Gastroesophageal sphincter (tissue), 4 donors: Measurements from ENCODE around the gene CRYGA. TPM values are rescaled to one million over a fixed set of nuclear protein-coding genes. Genes with fewer than 3 reads are reported as not detected.
"Not testable (repeated sequence)": the region's sequence is repeated elsewhere in the genome, so short reads cannot be mapped to it uniquely, and the experiment has no call there.

Experiments used
- ATAC-seq: fragments of 150-250 bp; one replicate; pipeline ENCODE4 v1.9.1; 2016; ENCODE audit warnings: mild to moderate bottlenecking, moderate library complexity
- H3K27ac ChIP-seq, 4 donors: fragments of 200-600 bp; sonication (generic) in 3 of 4; 1 replicate in 3 of 4; 2 replicates in 1 of 4; pipeline ENCODE4 v1.5.1; 2016 to 2019
- H3K27me3 ChIP-seq: fragments of 200-600 bp; sonication (generic); one replicate; pipeline ENCODE4 v1.5.1; 2019
- H3K36me3 ChIP-seq, 2 donors: fragments of 200-600 bp; sonication (generic); one replicate each; pipeline ENCODE4 v1.5.1; 2019; ENCODE audit warnings: control low read depth in 1 of 2
- H3K4me1 ChIP-seq, 3 donors: fragments of 200-600 bp; sonication (generic); 1 replicate in 2 of 3; 2 replicates in 1 of 3; pipeline ENCODE4 v1.5.1; 2016 to 2019; ENCODE audit warnings: control low read depth in 2 of 3
- H3K4me3 ChIP-seq, 2 donors: fragments of 200-600 bp; sonication (generic); one replicate each; pipeline ENCODE4 v1.5.1; 2019; ENCODE audit warnings: mild to moderate bottlenecking in 1 of 2, moderate library complexity in 1 of 2
- H3K9me3 ChIP-seq, 3 donors: fragments of 200-600 bp; sonication (generic); one replicate each; pipeline ENCODE4 v1.5.1; 2017 to 2019; ENCODE audit warnings: control low read depth in 2 of 3
- CTCF ChIP-seq, 4 experiments: fragments of 200-600 bp in 2 of 4; fragments of 450-650 bp in 2 of 4; sonication (generic) in 1 of 4; IDR thresholded peaks; one replicate each; pipeline ENCODE4 v1.5.1; 2017 to 2019; ENCODE audit warnings: antibody characterized with exemption in 4 of 4, mild to moderate bottlenecking in 2 of 4, moderate library complexity in 2 of 4
- EP300 ChIP-seq: sonication (generic); formaldehyde crosslinking; IDR thresholded peaks from one replicate; pipeline ENCODE4 v1.6.1; 2017; ENCODE audit warnings: antibody characterized with exemption, mild to moderate bottlenecking
- POLR2A ChIP-seq, 2 donors: fragments of 450-650 bp; IDR thresholded peaks; one replicate each; pipeline ENCODE4 v1.6.1; 2017; ENCODE audit warnings: antibody characterized with exemption in 2 of 2, mild to moderate bottlenecking in 2 of 2, moderate library complexity in 1 of 2
- POLR2AphosphoS5 ChIP-seq: sonication (generic); formaldehyde crosslinking; IDR thresholded peaks from one replicate; pipeline ENCODE4 v1.6.1; 2017; ENCODE audit warnings: antibody characterized with exemption
- WGBS, 2 donors: methylation state at CpG; one replicate each; pipeline ENCODE4 v1.1.5; 2018; ENCODE audit warnings: low coverage in 1 of 2; 5-methylcytosine and 5-hydroxymethylcytosine counted together
- total RNA-seq, 4 donors: library from RNA; depleted of rRNA; stranded (reverse); fragments of >200 nt; gene quantifications; one replicate each; pipeline ENCODE4 v1.1.0, GENCODE V29; 2016

CRYGA gene
- total RNA-seq, 4 donors from 2014 or later: not detected

GRCh38 chr2:208128136-208128535 lies 35.3 kb downstream of the CRYGA start:
- no peaks in the 10 kb centered on the region for H3K36me3 ChIP-seq
- no peak for ATAC-seq
- no peak overlapping the region for H3K27ac ChIP-seq
- H3K9me3 ChIP-seq: no peaks in the 10 kb centered on the region
- H3K4me3 ChIP-seq: no peak overlapping the region
- 88 to 94% methylated on average over 5 of the region's 12 CpGs for WGBS, 2 donors
- TF ChIP-seq POLR2AphosphoS5 (no peak), CTCF (IDR thresholded peaks at IDR 0.05) (no peak), EP300 (no peak), POLR2A (IDR thresholded peaks at IDR 0.05) (no peak)
- H3K27me3 ChIP-seq: peaks cover 36% of the 10 kb centered on the region
- H3K4me1 ChIP-seq: peaks cover 0 to 8% (median 4%) of the 10 kb centered on the region in 3 donors

DNA sequence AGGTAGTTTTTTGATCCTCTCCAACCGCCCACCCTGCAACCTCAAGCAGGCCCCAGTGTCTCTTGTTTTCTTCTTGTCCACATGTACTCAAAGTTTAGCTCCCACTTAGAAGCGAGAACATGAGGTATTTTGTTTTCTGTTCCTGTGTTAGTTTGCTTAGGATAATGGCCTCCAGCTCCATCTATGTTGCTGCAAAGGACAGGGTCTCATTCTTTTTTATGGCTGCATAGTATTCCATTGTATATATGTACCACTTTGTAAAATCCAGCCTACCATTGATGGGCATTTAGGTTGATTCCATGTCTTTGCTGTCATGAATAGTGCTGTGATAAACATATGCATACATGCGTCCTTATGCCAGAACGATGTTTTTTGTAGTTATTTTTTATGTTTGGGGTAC lies 36.3 kb downstream of the CRYGA start:
- no peaks in the 10 kb centered on the region for H3K36me3 ChIP-seq
- no peak for TF ChIP-seq CTCF (IDR thresholded peaks at IDR 0.05)
- TF ChIP-seq POLR2A (IDR thresholded peaks at IDR 0.05): no peak
- TF ChIP-seq EP300: no peak
- TF ChIP-seq POLR2AphosphoS5: no peak
- 83 to 94% methylated on average over 4 of the region's 4 CpGs for WGBS, 2 donors
- no peak overlapping the region for H3K27ac ChIP-seq
- no peak for ATAC-seq
- peaks cover 0 to 8% (median 4%) of the 10 kb centered on the region in 3 donors for H3K4me1 ChIP-seq
- H3K9me3 ChIP-seq: no peaks in the 10 kb centered on the region
- H3K4me3 ChIP-seq: no peak overlapping the region
- H3K27me3 ChIP-seq: peaks cover 41% of the 10 kb centered on the region

GRCh38 chr2:208125251-208125650 lies 38.1 kb downstream of the CRYGA start:
- no peak overlapping the region for H3K27ac ChIP-seq
- H3K4me1 ChIP-seq: peaks cover 0 to 8% (median 4%) of the 10 kb centered on the region in 3 donors
- 83 to 88% methylated on average over 4 of the region's 4 CpGs for WGBS, 2 donors
- TF ChIP-seq POLR2A (IDR thresholded peaks at IDR 0.05): no peak
- no peak for TF ChIP-seq POLR2AphosphoS5
- no peak for TF ChIP-seq EP300
- no peak for TF ChIP-seq CTCF (IDR thresholded peaks at IDR 0.05)
- no peaks in the 10 kb centered on the region for H3K9me3 ChIP-seq
- no peak for ATAC-seq
- H3K36me3 ChIP-seq: no peaks in the 10 kb centered on the region
- H3K4me3 ChIP-seq: no peak overlapping the region
- H3K27me3 ChIP-seq: peaks cover 41% of the 10 kb centered on the region

DNA sequence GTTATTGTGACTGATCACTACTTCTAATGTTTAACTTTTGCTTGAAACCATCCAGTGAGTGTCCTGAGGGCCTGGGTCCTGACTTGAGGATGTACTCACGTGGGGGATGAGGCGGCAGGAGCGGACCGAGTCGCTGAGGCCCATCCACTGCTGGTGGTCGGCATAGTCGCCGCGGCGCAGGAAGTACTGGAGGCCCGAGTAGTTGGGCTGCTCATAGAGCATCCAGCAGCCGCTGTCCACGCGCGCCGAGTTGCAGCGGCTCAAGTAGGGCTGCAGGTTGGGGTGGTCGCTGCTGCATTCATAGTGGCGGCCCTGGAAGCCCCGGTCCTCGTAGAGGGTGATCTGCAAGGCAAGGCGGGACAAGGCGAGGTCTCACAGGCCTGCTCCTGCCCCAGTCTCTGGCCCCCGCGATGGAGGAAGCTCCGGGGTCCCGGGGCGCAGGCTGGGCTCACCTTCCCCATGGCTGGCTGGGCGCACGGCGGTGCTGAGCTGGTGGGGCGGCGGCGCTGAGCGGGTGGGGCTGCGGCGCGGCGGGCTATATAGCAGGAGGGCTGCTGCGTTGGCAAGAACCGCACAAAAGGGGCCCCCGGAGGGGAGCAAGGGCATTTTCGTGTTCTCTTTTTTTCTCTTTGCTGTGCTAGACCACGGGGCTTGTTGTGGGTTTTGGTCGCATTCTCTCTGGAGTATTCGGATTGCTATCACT lies 39.2 kb downstream of the CRYGA start, which contains the start of gene CRYGD:
CRYGD (minus strand) TSS at position 512 of the 703 bp plus-strand sequence; CDS start at position 461, 51 bp downstream.
- H3K4me1 ChIP-seq, H3K27ac ChIP-seq, H3K36me3 ChIP-seq, H3K9me3 ChIP-seq: not testable (repeated sequence)
- WGBS, 2 donors: 0 to 31% methylated on average over 3 to 9 of the region's 46 CpGs
- peak within 1 kb of the TSS in 1 of 2 donors; percentile 32 for H3K4me3 ChIP-seq
- ATAC-seq: peak; percentile 36
- H3K27me3 ChIP-seq: peaks cover 41% of the 10 kb centered on the region

DNA sequence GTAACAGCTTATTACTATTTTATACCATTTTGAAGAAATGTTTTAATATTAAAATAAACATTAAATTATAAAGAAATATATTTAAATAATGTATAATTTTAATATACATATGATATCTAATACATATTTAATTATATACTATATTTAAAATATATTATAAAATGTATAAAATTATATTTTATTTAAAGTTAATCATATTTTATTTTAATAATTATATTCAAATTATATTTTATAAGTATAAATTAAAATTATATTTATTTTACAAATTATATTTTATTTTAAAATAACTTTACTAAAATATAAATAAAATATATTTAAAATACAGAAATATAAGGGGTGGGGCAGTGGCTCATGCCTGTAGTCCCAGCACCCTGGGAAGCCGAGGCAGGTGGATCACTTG lies 41.1 kb downstream of the CRYGA start:
- H3K36me3 ChIP-seq: no peaks in the 10 kb centered on the region

More for the DNA sequence above, 41.1 kb downstream of the CRYGA start:
- no peaks in the 10 kb centered on the region for H3K9me3 ChIP-seq
- TF ChIP-seq POLR2A (IDR thresholded peaks at IDR 0.05) (no peak), POLR2AphosphoS5 (no peak), EP300 (no peak), CTCF (IDR thresholded peaks at IDR 0.05) (no peak)
- H3K4me1 ChIP-seq: peaks cover 0 to 8% (median 4%) of the 10 kb centered on the region in 3 donors
- H3K27ac ChIP-seq: no peak overlapping the region
- H3K27me3 ChIP-seq: peaks cover 34% of the 10 kb centered on the region
- ATAC-seq: no peak
- no peak overlapping the region for H3K4me3 ChIP-seq
- 100% methylated on average over 1 of the region's 1 CpG for WGBS, 2 donors
